HEK293 (cell line): ENCODE results near the gene DOK6.

Experiments
- CTCF ChIA-PET: fragments of 350-600 bp; formaldehyde crosslinking; extraction: SDS; loops from one replicate; lab custom pipeline; 2021; ENCODE audit warnings: antibody characterized with exemption; lab: Yijun Ruan, JAX
- POLR2A ChIA-PET: fragments of 300-600 bp; formaldehyde crosslinking; extraction: SDS; loops from one replicate; lab custom pipeline; 2020; ENCODE audit warnings: antibody characterized with exemption, inconsistent platforms; lab: Yijun Ruan, JAX
- H3K27ac ChIP-seq: fragments of 200-500 bp; sonication (Bioruptor generic); 2 replicates; pipeline ENCODE4 v1.5.1; 2014; ENCODE audit warnings: low read depth, low read length, control low read depth, inconsistent platforms; ENCODE audit errors: extremely low read depth
- H3K36me3 ChIP-seq, 2 experiments: fragments of 200-500 bp in 1 of 2; sonication (Bioruptor generic) in 1 of 2; 1 replicate in 1 of 2; 2 replicates in 1 of 2; pipeline ENCODE4 v1.5.1; 2014 to 2017; ENCODE audit warnings: inconsistent platforms in 2 of 2, low read length in 2 of 2; ENCODE audit not compliant: control insufficient read depth in 2 of 2, insufficient read depth in 1 of 2
- H3K4me1 ChIP-seq: fragments of 200-500 bp; sonication (Bioruptor generic); 2 replicates; pipeline ENCODE4 v1.5.1; 2014; ENCODE audit warnings: mild to moderate bottlenecking, low read length, inconsistent platforms; ENCODE audit not compliant: control insufficient read depth, insufficient read depth
- H3K4me3 ChIP-seq: 2 replicates; pipeline ENCODE4 v1.5.1; 2011; ENCODE audit warnings: low read depth, mild to moderate bottlenecking, control low read depth, low read length, moderate library complexity
- H3K9me3 ChIP-seq: fragments of 200-500 bp; sonication (Bioruptor generic); 2 replicates; pipeline ENCODE4 v1.5.1; 2014; ENCODE audit warnings: low read depth, low read length, inconsistent platforms; ENCODE audit not compliant: control insufficient read depth, insufficient read depth
- GLI2 ChIP-seq: fragments of 450-650 bp; formaldehyde crosslinking; IDR thresholded peaks from 2 replicates; pipeline ENCODE4; 2017; ENCODE audit warnings: missing biosample characterization, missing genetic modification characterization, low read depth, borderline replicate concordance
- KLF1 ChIP-seq: fragments of 450-650 bp; formaldehyde crosslinking; IDR thresholded peaks from 2 replicates; pipeline ENCODE4 v1.5.1; 2016; ENCODE audit warnings: missing biosample characterization, missing genetic modification characterization
- OSR2 ChIP-seq: fragments of 450-650 bp; formaldehyde crosslinking; IDR thresholded peaks from 2 replicates; pipeline ENCODE4 v1.5.1; 2016; ENCODE audit warnings: missing biosample characterization, missing genetic modification characterization
- SP3 ChIP-seq: fragments of 450-650 bp; formaldehyde crosslinking; IDR thresholded peaks from 2 replicates; pipeline ENCODE4 v1.5.1; 2016; ENCODE audit warnings: missing biosample characterization, missing genetic modification characterization
- WT1 ChIP-seq: fragments of 450-650 bp; formaldehyde crosslinking; IDR thresholded peaks from 2 replicates; pipeline ENCODE4 v1.5.1; 2016; ENCODE audit warnings: missing biosample characterization, missing genetic modification characterization
- ZFHX2 ChIP-seq: fragments of 450-650 bp; formaldehyde crosslinking; conservative IDR thresholded peaks from 2 replicates; pipeline ENCODE4 v1.5.1; 2016; ENCODE audit warnings: missing biosample characterization, missing genetic modification characterization
- ZNF138 ChIP-seq: fragments of 450-650 bp; formaldehyde crosslinking; IDR thresholded peaks from 2 replicates; pipeline ENCODE4 v1.5.1; 2016; ENCODE audit warnings: missing biosample characterization, missing genetic modification characterization, borderline replicate concordance
- ZNF2 ChIP-seq: fragments of 450-650 bp; formaldehyde crosslinking; IDR thresholded peaks from 2 replicates; pipeline ENCODE4 v1.5.1; 2016; ENCODE audit warnings: missing biosample characterization, missing genetic modification characterization
- ZNF221 ChIP-seq: fragments of 450-650 bp; formaldehyde crosslinking; IDR thresholded peaks from 2 replicates; pipeline ENCODE4 v1.5.1; 2017; ENCODE audit warnings: missing biosample characterization, missing genetic modification characterization, borderline replicate concordance
- ZNF24 ChIP-seq: fragments of 450-650 bp; formaldehyde crosslinking; IDR thresholded peaks from 2 replicates; pipeline ENCODE4 v1.5.1; 2016; ENCODE audit warnings: missing biosample characterization, missing genetic modification characterization
- ZNF404 ChIP-seq: fragments of 450-650 bp; formaldehyde crosslinking; IDR thresholded peaks from 2 replicates; pipeline ENCODE4 v1.5.1; 2017; ENCODE audit warnings: missing biosample characterization, missing genetic modification characterization
- ZNF426 ChIP-seq: fragments of 450-650 bp; formaldehyde crosslinking; IDR thresholded peaks from 2 replicates; pipeline ENCODE4 v1.5.1; 2017; ENCODE audit warnings: missing biosample characterization, missing genetic modification characterization, mild to moderate bottlenecking, inconsistent platforms, moderate library complexity
- ZNF514 ChIP-seq: fragments of 450-650 bp; formaldehyde crosslinking; IDR thresholded peaks from 2 replicates; pipeline ENCODE4 v1.5.1; 2016; ENCODE audit warnings: missing biosample characterization, missing genetic modification characterization
- ZNF544 ChIP-seq: fragments of 450-650 bp; formaldehyde crosslinking; IDR thresholded peaks from 2 replicates; pipeline ENCODE4 v1.5.0; 2017; ENCODE audit warnings: missing biosample characterization, missing genetic modification characterization
- ZNF560 ChIP-seq: fragments of 450-650 bp; formaldehyde crosslinking; IDR thresholded peaks from 2 replicates; pipeline ENCODE4 v1.5.1; 2017; ENCODE audit warnings: missing biosample characterization, missing genetic modification characterization, borderline replicate concordance
- ZNF623 ChIP-seq: fragments of 450-650 bp; formaldehyde crosslinking; IDR thresholded peaks from 2 replicates; pipeline ENCODE4 v1.5.1; 2016; ENCODE audit warnings: missing biosample characterization, missing genetic modification characterization
- ZNF660 ChIP-seq: fragments of 450-650 bp; IDR thresholded peaks from 2 replicates; pipeline ENCODE4 v1.5.1; 2018; ENCODE audit warnings: missing biosample characterization, mild to moderate bottlenecking, missing genetic modification characterization
- ZNF747 ChIP-seq: fragments of 450-650 bp; formaldehyde crosslinking; IDR thresholded peaks from 2 replicates; pipeline ENCODE4 v1.5.1; 2016; ENCODE audit warnings: missing biosample characterization, missing genetic modification characterization
- ZSCAN16 ChIP-seq: fragments of 450-650 bp; formaldehyde crosslinking; IDR thresholded peaks from 2 replicates; pipeline ENCODE4 v1.5.1; 2016; ENCODE audit warnings: missing biosample characterization, missing genetic modification characterization
- ZSCAN23 ChIP-seq: fragments of 450-650 bp; formaldehyde crosslinking; IDR thresholded peaks from 2 replicates; pipeline ENCODE4 v1.5.1; 2016; ENCODE audit warnings: missing biosample characterization, missing genetic modification characterization
- TF ChIP-seq, protein P1 (sequence below): fragments of 450-650 bp; formaldehyde crosslinking; IDR thresholded peaks from 2 replicates; pipeline ENCODE4 v1.5.1; 2017; ENCODE audit warnings: missing biosample characterization, missing genetic modification characterization

Gene DOK6

DNA sequence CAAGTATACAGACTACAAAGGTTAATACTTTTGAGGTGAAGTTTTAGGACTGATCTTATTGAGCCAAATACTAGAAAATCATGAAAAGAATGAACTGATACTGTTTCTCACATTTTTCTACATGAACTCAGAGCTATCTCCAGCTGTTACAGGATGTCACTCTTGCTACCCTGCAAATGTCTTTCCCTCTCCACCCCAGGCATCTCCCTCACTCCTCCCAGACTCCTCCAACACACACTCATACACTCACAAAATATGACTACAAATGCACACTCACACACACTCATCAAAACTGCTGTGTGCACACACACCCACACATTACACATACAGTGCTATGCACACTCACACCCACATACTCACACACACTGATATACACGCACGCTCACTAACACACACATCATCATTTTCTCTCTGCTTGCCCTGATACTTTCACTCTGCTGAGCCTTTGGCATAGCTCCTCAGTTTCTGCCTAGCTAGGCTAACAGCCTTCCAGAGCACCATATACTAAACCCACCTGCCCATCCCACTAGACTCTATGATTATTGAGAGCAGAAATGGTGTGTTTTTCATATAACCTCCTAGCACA lies 273.7 kb downstream of the DOK6 start:
- ChIA-PET CTCF (interaction anchor here (0.7 kb wide), 1 partner anchor 548 kb away, joined by 3 read pairs; no protein-coding TSS in a partner anchor), POLR2A (no interaction called here)
- Histone ChIP-seq H3K4me3 (no peak overlapping the region), H3K36me3 (no peaks in the 10 kb centered on the region), H3K4me1 (no peaks in the 10 kb centered on the region), H3K9me3 (no peaks in the 10 kb centered on the region)
- no peak for TF ChIP-seq ZSCAN16 (tag by site-specific recombination)
- TF ChIP-seq ZFHX2 (tag by site-specific recombination): peak; percentile 32; the same call in 1 of the 2 replicates
- 0 out of 2 replicates have a peak, but pooled peaks have one; percentile 31 for TF ChIP-seq ZNF138 (tag by site-specific recombination)
- TF ChIP-seq, all 188 proteins: peak for 2
- no peak overlapping the region for H3K27ac ChIP-seq

DNA sequence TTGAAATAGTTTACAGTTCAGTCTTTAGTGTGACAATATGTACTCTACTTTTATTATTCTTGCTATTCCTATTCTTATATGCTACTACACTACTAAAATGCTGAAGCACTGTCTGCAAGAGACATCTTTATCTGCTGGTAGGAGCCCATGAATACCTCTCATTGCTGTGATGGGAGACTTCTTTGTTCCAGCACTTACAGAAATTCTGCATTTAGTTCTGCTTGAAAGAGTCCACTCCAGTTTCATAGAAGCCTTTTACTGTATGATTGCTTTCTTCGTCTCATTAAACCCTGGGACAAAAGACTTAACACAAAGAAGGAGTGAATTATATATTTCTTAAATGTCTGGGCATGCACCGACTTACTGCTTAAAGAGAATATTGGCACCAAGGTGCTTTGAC lies 274.3 kb downstream of the DOK6 start:
- ChIA-PET CTCF (interaction anchor here (0.7 kb wide), 1 partner anchor 548 kb away, joined by 3 read pairs; no protein-coding TSS in a partner anchor), POLR2A (no interaction called here)
- H3K4me1 ChIP-seq: no peaks in the 10 kb centered on the region
- H3K9me3 ChIP-seq: no peaks in the 10 kb centered on the region
- H3K36me3 ChIP-seq: no peaks in the 10 kb centered on the region
- TF ChIP-seq ZNF623 (tag by site-specific recombination): no peak
- no peak for TF ChIP-seq WT1 (tag by site-specific recombination)
- TF ChIP-seq GLI2 (tag by site-specific recombination): no peak
- no peak for TF ChIP-seq ZNF747 (tag by site-specific recombination)
- no peak for TF ChIP-seq OSR2 (tag by site-specific recombination)
- TF ChIP-seq, protein P1, sequence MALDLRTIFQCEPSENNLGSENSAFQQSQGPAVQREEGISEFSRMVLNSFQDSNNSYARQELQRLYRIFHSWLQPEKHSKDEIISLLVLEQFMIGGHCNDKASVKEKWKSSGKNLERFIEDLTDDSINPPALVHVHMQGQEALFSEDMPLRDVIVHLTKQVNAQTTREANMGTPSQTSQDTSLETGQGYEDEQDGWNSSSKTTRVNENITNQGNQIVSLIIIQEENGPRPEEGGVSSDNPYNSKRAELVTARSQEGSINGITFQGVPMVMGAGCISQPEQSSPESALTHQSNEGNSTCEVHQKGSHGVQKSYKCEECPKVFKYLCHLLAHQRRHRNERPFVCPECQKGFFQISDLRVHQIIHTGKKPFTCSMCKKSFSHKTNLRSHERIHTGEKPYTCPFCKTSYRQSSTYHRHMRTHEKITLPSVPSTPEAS (tag by site-specific recombination): no peak
- no peak for TF ChIP-seq ZNF24 (tag by site-specific recombination)
- no peak for TF ChIP-seq ZNF426
- no peak for TF ChIP-seq ZNF404 (tag by site-specific recombination)
- no peak for TF ChIP-seq ZNF544 (tag by site-specific recombination)
- no peak for TF ChIP-seq ZNF514 (tag by site-specific recombination)
- TF ChIP-seq ZSCAN23 (tag by site-specific recombination): no peak
- no peak for TF ChIP-seq ZNF2 (tag by site-specific recombination)
- H3K27ac ChIP-seq: no peak overlapping the region
- H3K4me3 ChIP-seq: no peak overlapping the region

DNA sequence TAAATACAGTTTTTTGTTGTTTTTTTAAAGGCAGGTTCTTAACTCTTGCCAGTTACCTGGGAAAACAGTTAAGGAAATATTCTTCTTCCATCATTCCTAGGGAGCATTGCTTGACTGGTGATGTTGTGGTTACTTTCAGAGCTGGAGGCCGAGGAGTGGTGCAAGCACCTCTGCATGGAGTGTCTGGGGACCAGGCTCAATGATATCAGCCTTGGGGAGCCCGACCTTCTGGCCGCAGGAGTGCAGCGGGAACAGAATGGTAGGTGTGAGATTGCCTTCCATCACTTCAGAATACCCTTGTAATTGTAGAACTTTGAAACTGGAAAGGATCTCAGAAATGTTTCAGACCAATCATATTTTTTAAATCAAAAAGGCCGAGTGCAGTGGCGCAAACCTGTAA lies 276.9 kb downstream of the DOK6 start:
- Histone ChIP-seq H3K4me1 (no peaks in the 10 kb centered on the region), H3K36me3 (no peaks in the 10 kb centered on the region), H3K4me3 (no peak overlapping the region), H3K27ac (no peak overlapping the region), H3K9me3 (no peaks in the 10 kb centered on the region)
- POLR2A ChIA-PET: no interaction called here
- no peak for TF ChIP-seq ZNF560 (tag by site-specific recombination)
- TF ChIP-seq ZNF747 (tag by site-specific recombination): no peak
- TF ChIP-seq ZNF426: no peak
- TF ChIP-seq ZNF221 (tag by site-specific recombination): no peak
- no peak for TF ChIP-seq ZNF660 (tag by site-specific recombination)
- TF ChIP-seq KLF1 (tag by site-specific recombination): no peak
- TF ChIP-seq SP3 (tag by site-specific recombination): no peak
- no peak for TF ChIP-seq ZNF404 (tag by site-specific recombination)
- CTCF ChIA-PET: no interaction called here
